ENCODE measurements around the gene RUSF1. TPM values are rescaled to one million over a fixed set of nuclear protein-coding genes. Genes with fewer than 3 reads are reported as not detected.
"Not testable (repeated sequence)": the region's sequence is repeated elsewhere in the genome, so short reads cannot be mapped to it uniquely, and the experiment has no call there.

RUSF1 gene
- total RNA-seq, 2 experiments from 2014 or later: 35.8 to 36.7 TPM

DNA sequence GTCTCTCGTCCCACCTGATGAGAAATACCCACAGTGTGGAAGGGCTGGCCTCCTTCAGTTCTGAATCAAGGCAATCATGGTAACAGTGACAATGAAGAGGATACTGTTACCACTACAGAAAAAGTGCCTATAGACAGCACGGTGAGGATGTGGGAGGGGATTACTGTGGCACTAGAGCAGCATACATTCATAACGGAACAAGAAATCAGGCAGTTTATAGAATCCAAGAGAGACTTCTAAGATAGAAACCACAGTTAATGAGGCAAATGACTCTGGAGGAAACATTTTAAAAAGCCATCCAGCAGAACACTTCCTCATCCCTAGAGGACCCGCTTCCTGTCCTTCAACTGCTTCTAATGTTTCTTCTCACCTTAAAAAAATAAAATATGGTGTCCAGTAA is 2.7 kb downstream of the RUSF1 start:
- TF ChIP-seq, protein P1, sequence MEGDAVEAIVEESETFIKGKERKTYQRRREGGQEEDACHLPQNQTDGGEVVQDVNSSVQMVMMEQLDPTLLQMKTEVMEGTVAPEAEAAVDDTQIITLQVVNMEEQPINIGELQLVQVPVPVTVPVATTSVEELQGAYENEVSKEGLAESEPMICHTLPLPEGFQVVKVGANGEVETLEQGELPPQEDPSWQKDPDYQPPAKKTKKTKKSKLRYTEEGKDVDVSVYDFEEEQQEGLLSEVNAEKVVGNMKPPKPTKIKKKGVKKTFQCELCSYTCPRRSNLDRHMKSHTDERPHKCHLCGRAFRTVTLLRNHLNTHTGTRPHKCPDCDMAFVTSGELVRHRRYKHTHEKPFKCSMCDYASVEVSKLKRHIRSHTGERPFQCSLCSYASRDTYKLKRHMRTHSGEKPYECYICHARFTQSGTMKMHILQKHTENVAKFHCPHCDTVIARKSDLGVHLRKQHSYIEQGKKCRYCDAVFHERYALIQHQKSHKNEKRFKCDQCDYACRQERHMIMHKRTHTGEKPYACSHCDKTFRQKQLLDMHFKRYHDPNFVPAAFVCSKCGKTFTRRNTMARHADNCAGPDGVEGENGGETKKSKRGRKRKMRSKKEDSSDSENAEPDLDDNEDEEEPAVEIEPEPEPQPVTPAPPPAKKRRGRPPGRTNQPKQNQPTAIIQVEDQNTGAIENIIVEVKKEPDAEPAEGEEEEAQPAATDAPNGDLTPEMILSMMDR (IDR thresholded peaks at IDR 0.05): no peak
- intact Hi-C loops (cut with micrococcal nuclease): loop anchor here (10.0 kb wide), 1 partner anchor 209 kb away; a partner anchor contains a TSS
- Mint-ChIP-seq H3K27ac (peak overlapping the region; percentile 82), H3K36me3 (ENCODE audit: low read depth) (peaks cover 7% of the 10 kb centered on the region), H3K4me3 (no peak overlapping the region), H3K4me1 (ENCODE audit: low read depth) (peaks cover 42% of the 10 kb centered on the region), H3K27me3 (no peaks in the 10 kb centered on the region), H3K9me3 (peaks cover 2% of the 10 kb centered on the region)
- CTCF ChIA-PET: no interaction called here
- DNase-seq: peak; percentile 52
- peak; percentile 67 for ATAC-seq
- POLR2A ChIA-PET: interaction anchor here (1.5 kb wide), 1 partner anchor 29 kb away, joined by 3 read pairs; no protein-coding TSS in a partner anchor

DNA sequence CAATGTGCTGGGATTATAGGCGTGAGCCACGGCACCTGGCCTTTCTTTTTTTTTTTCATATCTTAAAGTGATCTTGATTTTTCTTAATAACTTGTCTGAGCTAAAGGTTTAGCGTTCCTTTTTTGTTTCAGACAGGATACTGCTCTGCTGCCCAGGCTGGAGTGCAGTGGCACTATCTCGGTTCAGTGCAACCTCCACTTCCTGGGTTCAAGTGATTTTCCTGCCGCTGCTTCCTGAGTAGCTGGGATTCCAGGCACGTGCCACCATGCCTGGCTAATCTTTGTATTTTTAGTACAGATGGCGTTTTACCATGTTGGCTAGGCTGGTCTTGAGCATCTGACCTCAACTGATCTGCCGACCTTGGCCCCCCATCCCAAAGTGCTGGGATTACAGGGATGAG is 4.0 kb downstream of the RUSF1 start:
- ATAC-seq (no peak), DNase-seq (no peak)
- H3K27ac Mint-ChIP-seq: peak overlapping the region; percentile 82
- CTCF ChIA-PET: no interaction called here
- no peak overlapping the region for H3K4me3 Mint-ChIP-seq
- no peaks in the 10 kb centered on the region for H3K9me3 Mint-ChIP-seq
- intact Hi-C loops (cut with micrococcal nuclease): loop anchor here (10.0 kb wide), 1 partner anchor 211 kb away; a partner anchor contains a TSS
- TF ChIP-seq, protein P1 (IDR thresholded peaks at IDR 0.05): no peak
- POLR2A ChIA-PET: interaction anchor here (0.6 to 1.9 kb wide), 2 partner anchors 16 to 20 kb away, joined by 5 to 6 read pairs; no protein-coding TSS in a partner anchor
- peaks cover 34% of the 10 kb centered on the region for H3K4me1 Mint-ChIP-seq (ENCODE audit: low read depth)
- H3K36me3 Mint-ChIP-seq (ENCODE audit: low read depth): peaks cover 8% of the 10 kb centered on the region
- H3K27me3 Mint-ChIP-seq: no peaks in the 10 kb centered on the region

DNA sequence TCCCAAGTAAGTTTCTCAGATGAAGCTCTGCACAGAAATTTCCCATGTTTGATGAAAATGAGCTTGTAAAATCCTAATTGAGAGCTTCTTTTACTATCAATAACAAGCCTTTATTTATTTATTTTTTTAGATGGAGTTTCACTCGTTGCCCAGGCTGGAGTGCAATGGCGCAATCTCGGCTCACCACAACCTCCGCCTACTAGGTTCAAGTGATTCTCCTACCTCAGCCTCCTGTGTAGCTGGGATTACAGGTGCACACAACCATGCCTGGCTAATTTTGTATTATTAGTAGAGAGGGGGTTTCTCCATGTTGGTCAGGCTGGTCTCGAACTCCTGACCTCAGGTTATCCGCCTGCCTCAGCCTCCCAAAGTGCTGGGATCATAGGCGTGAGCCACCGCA is 4.6 kb downstream of the RUSF1 start:
- not testable (repeated sequence) for H3K4me3 Mint-ChIP-seq; H3K9me3 Mint-ChIP-seq; H3K36me3 Mint-ChIP-seq (ENCODE audit: low read depth); H3K27me3 Mint-ChIP-seq; DNase-seq; H3K27ac Mint-ChIP-seq; ATAC-seq
- intact Hi-C loops (cut with micrococcal nuclease): loop anchor here (10.0 kb wide), 1 partner anchor 211 kb away; a partner anchor contains a TSS
- ChIA-PET CTCF (interaction anchor here (1.3 to 2.7 kb wide), 2 partner anchors 43 to 353 kb away, joined by 3 to 9 read pairs; partner anchors contain the start of gene ARMC5), POLR2A (interaction anchor here (1.9 kb wide), 1 partner anchor 16 kb away, joined by 6 read pairs; no protein-coding TSS in a partner anchor)
- peaks cover 30% of the 10 kb centered on the region for H3K4me1 Mint-ChIP-seq (ENCODE audit: low read depth)

DNA sequence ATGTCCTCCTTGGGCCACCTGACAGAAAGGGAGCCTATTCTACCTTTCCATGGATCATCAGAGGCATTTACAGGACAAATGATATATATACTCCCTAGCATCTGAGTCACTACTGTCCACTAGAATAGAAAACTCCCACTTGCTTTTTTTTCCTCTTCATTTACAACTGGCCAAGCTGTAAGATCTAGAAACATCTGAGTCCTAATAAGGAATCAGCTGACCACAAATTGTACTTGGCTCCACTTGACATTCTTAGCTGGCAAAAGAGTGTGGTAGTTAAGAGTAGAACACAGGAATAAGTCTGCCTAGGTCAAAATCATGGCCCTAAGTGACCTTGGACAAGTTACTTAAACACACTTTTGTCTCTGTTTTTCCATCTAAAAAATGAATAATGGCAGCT is 5.2 kb downstream of the RUSF1 start:
- ChIA-PET CTCF (interaction anchor here (1.3 to 2.7 kb wide), 2 partner anchors 43 to 354 kb away, joined by 3 to 9 read pairs; partner anchors contain the start of gene ARMC5), POLR2A (interaction anchor here (1.9 kb wide), 1 partner anchor 15 kb away, joined by 6 read pairs; no protein-coding TSS in a partner anchor)
- Mint-ChIP-seq H3K36me3 (ENCODE audit: low read depth) (peaks cover 10% of the 10 kb centered on the region), H3K27me3 (no peaks in the 10 kb centered on the region), H3K27ac (no peak overlapping the region), H3K4me3 (no peak overlapping the region), H3K9me3 (no peaks in the 10 kb centered on the region), H3K4me1 (ENCODE audit: low read depth) (peaks cover 30% of the 10 kb centered on the region)
- ATAC-seq (no peak), DNase-seq (no peak)
- intact Hi-C loops (cut with micrococcal nuclease): loop anchor here (10.0 kb wide), 1 partner anchor 212 kb away; a partner anchor contains a TSS
- TF ChIP-seq, protein P1 (IDR thresholded peaks at IDR 0.05): no peak

DNA sequence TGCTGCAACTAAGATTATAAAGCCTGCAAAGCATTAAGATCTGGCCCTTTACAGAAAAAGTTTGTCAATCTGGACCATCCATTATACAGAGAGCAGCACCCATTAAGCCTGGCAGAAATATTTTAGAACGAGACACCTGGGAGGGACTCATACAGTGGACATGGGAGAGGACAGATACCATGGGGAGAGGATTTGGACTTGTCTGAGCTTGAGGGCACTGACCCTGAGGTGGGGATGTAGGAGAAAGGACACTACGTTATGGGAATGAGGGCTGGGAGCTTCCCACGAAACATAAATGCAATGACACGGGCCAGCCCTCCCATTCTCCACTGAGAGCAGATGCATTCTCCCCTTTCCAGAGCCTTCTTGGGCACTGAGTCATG is 6.2 kb downstream of the RUSF1 start:
- CTCF ChIA-PET: interaction anchor here (0.8 to 2.7 kb wide), 2 partner anchors 25 to 42 kb away, joined by 3 to 9 read pairs; partner anchors contain the start of gene ARMC5
- TF ChIP-seq, protein P1 (IDR thresholded peaks at IDR 0.05): no peak
- Mint-ChIP-seq H3K36me3 (ENCODE audit: low read depth) (peaks cover 10% of the 10 kb centered on the region), H3K4me3 (no peak overlapping the region), H3K27me3 (no peaks in the 10 kb centered on the region), H3K4me1 (ENCODE audit: low read depth) (peaks cover 25% of the 10 kb centered on the region), H3K27ac (no peak overlapping the region), H3K9me3 (no peaks in the 10 kb centered on the region)
- no peak for DNase-seq
- POLR2A ChIA-PET: no interaction called here
- intact Hi-C loops (cut with micrococcal nuclease): loop anchor here (10.0 kb wide), 1 partner anchor 213 kb away; a partner anchor contains a TSS
- no peak for ATAC-seq
